ENCODE measurements around the gene HOXA3. TPM values are rescaled to one million over a fixed set of nuclear protein-coding genes. Genes with fewer than 3 reads are reported as not detected.
A peak's percentile ranks its signal among the peaks of the same experiment; 100 is the strongest.

The HOXA3 gene
- polyA plus RNA-seq, 1 of the 3 experiments (the other 2 are of a cell fraction): 0.15 TPM

DNA sequence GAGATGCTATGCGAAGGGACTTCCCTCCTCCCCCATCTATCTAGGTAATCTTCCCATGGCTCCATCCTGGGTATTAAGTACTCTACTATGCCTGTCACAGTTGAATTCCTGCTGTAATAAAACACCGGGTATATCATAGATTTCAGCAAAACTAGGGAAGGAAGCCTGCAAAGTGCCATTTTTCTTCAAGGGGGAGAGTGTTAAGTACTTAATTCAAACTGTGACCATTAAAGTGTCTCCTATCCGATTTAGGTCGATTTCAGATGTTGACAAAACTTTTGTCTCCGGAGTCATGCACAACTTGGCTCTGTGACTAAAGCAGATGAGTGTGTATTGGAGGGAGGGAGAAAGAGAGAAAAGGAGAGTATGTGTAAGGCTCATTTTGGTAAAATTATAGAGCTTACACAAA, 26.4 kb downstream of the HOXA3 start (continued):
- TF ChIP-seq, protein P1, sequence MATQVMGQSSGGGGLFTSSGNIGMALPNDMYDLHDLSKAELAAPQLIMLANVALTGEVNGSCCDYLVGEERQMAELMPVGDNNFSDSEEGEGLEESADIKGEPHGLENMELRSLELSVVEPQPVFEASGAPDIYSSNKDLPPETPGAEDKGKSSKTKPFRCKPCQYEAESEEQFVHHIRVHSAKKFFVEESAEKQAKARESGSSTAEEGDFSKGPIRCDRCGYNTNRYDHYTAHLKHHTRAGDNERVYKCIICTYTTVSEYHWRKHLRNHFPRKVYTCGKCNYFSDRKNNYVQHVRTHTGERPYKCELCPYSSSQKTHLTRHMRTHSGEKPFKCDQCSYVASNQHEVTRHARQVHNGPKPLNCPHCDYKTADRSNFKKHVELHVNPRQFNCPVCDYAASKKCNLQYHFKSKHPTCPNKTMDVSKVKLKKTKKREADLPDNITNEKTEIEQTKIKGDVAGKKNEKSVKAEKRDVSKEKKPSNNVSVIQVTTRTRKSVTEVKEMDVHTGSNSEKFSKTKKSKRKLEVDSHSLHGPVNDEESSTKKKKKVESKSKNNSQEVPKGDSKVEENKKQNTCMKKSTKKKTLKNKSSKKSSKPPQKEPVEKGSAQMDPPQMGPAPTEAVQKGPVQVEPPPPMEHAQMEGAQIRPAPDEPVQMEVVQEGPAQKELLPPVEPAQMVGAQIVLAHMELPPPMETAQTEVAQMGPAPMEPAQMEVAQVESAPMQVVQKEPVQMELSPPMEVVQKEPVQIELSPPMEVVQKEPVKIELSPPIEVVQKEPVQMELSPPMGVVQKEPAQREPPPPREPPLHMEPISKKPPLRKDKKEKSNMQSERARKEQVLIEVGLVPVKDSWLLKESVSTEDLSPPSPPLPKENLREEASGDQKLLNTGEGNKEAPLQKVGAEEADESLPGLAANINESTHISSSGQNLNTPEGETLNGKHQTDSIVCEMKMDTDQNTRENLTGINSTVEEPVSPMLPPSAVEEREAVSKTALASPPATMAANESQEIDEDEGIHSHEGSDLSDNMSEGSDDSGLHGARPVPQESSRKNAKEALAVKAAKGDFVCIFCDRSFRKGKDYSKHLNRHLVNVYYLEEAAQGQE (IDR thresholded peaks at IDR 0.05; ENCODE audit: low read depth, low read length): no peak
- TF ChIP-seq TAF1 (IDR thresholded peaks at IDR 0.05; ENCODE audit: borderline replicate concordance, low read depth, low read length) (no peak), EP300 (IDR thresholded peaks at IDR 0.05; ENCODE audit: borderline replicate concordance in 1 of 2, low read depth in 1 of 2, low read length in 1 of 2) (no peak), MAX (IDR thresholded peaks at IDR 0.05; ENCODE audit: low read depth) (no peak), NRF1 (IDR thresholded peaks at IDR 0.05; ENCODE audit: low read depth, low read length) (no peak)

- DNase-seq: no peak
- CTCF ChIA-PET: interaction anchor here (1.5 kb wide), 1 partner anchor 15 kb away, joined by 4 read pairs; no protein-coding TSS in a partner anchor
- Histone ChIP-seq H3K4me3 (ENCODE audit: low read depth in 2 of 2, low read length in 1 of 2) (no peak overlapping the region), H3K9me3 (no peaks in the 10 kb centered on the region), H3K27me3 (ENCODE audit: insufficient read depth) (peaks cover 93% of the 10 kb centered on the region), H3F3A (replicated peaks; ENCODE audit: insufficient read depth) (no peaks in the 10 kb centered on the region), H4K20me1 (ENCODE audit: insufficient read depth) (no peaks in the 10 kb centered on the region), H3K9me2 (no peaks in the 10 kb centered on the region), H3K79me2 (ENCODE audit: insufficient read depth) (no peaks in the 10 kb centered on the region), H3K4me2 (no peak overlapping the region), H3K36me3 (replicated peaks in 1 of 2; ENCODE audit: control insufficient read depth in 1 of 2, insufficient read depth in 2 of 2, low read length in 1 of 2) (no peaks in the 10 kb centered on the region), H3K9ac (no peak overlapping the region), H2AFZ (ENCODE audit: low read depth) (no peak overlapping the region), H3K27ac (ENCODE audit: low read depth in 2 of 2, low read length in 1 of 2) (no peak overlapping the region), H3K4me1 (ENCODE audit: control insufficient read depth in 1 of 2, insufficient read depth in 2 of 2, low read depth in 1 of 2, low read length in 1 of 2) (no peaks in the 10 kb centered on the region)
- POLR2A ChIA-PET: no interaction called here
- WGBS (ENCODE audit: low lambda C conversion rate): 8% methylated on average over 8 of the region's 8 CpGs
- no peak for TF ChIP-seq FOXJ3 (CRISPR knock-in tag; IDR thresholded peaks at IDR 0.05)
Measured at GRCh38 chr7:27124902-27125689, 27.3 kb downstream of the HOXA3 start.

GRCh38 chr7:27124096-27124901, 28.1 kb downstream of the HOXA3 start:
- WGBS (ENCODE audit: low lambda C conversion rate): 15% methylated on average over 43 of the region's 43 CpGs
- TF ChIP-seq USF1 (IDR thresholded peaks at IDR 0.05; ENCODE audit: borderline replicate concordance, low read depth) (0 out of 2 replicates have a peak, but pooled peaks have one; percentile 11), NFIC (IDR thresholded peaks at IDR 0.05; ENCODE audit: borderline replicate concordance) (no peak)
- CTCF ChIA-PET: interaction anchor here (0.5 to 1.5 kb wide), 2 partner anchors 14 to 88 kb away, joined by 4 read pairs; no protein-coding TSS in a partner anchor
- no peak for DNase-seq
- Histone ChIP-seq H3K9me2 (no peaks in the 10 kb centered on the region), H3K4me3 (ENCODE audit: low read depth in 2 of 2, low read length in 1 of 2) (no peak overlapping the region), H3K27ac (ENCODE audit: low read depth in 2 of 2, low read length in 1 of 2) (no peak overlapping the region), H4K20me1 (ENCODE audit: insufficient read depth) (no peaks in the 10 kb centered on the region), H3K27me3 (ENCODE audit: insufficient read depth) (peaks cover 94% of the 10 kb centered on the region), H3F3A (replicated peaks; ENCODE audit: insufficient read depth) (no peaks in the 10 kb centered on the region), H3K4me2 (no peak overlapping the region), H3K79me2 (ENCODE audit: insufficient read depth) (no peaks in the 10 kb centered on the region), H3K36me3 (replicated peaks in 1 of 2; ENCODE audit: control insufficient read depth in 1 of 2, insufficient read depth in 2 of 2, low read length in 1 of 2) (no peaks in the 10 kb centered on the region), H3K9me3 (no peaks in the 10 kb centered on the region), H3K4me1 (ENCODE audit: control insufficient read depth in 1 of 2, insufficient read depth in 2 of 2, low read depth in 1 of 2, low read length in 1 of 2) (no peaks in the 10 kb centered on the region), H3K9ac (no peak overlapping the region), H2AFZ (ENCODE audit: low read depth) (no peak overlapping the region)
- POLR2A ChIA-PET: no interaction called here
